Mucosa of rectum (tissue), 2 donors: ENCODE results near the gene COG8.
"Not testable (repeated sequence)": the region's sequence is repeated elsewhere in the genome, so short reads cannot be mapped to it uniquely, and the experiment has no call there.

Experiments used
- H3K27ac ChIP-seq, 2 donors: one replicate each; pipeline ENCODE4 v1.7.0; 2013; ENCODE audit warnings: inconsistent platforms in 2 of 2, low read depth in 2 of 2, low read length in 2 of 2
- H3K27me3 ChIP-seq, 2 donors: one replicate each; pipeline ENCODE4 v1.7.0; 2013; ENCODE audit warnings: low read length in 2 of 2; ENCODE audit not compliant: control insufficient read depth in 2 of 2, insufficient read depth in 2 of 2
- H3K36me3 ChIP-seq, 2 donors: one replicate each; pipeline ENCODE4 v1.7.0; 2013; ENCODE audit warnings: low read length in 2 of 2; ENCODE audit not compliant: control insufficient read depth in 2 of 2, insufficient read depth in 2 of 2
- H3K4me1 ChIP-seq, 2 donors: one replicate each; pipeline ENCODE4 v1.7.0; 2013; ENCODE audit warnings: low read length in 2 of 2, mild to moderate bottlenecking in 1 of 2; ENCODE audit not compliant: control insufficient read depth in 2 of 2, insufficient read depth in 2 of 2
- H3K4me3 ChIP-seq, 2 donors: one replicate each; pipeline ENCODE4 v1.7.0; 2013; ENCODE audit warnings: low read length in 2 of 2
- H3K9ac ChIP-seq, 2 donors: one replicate each; pipeline ENCODE4 v1.7.0; 2013; ENCODE audit warnings: low read length in 2 of 2, low read depth in 1 of 2, mild to moderate bottlenecking in 1 of 2
- H3K9me3 ChIP-seq, 2 donors: one replicate each; pipeline ENCODE4 v1.7.0; 2013; ENCODE audit warnings: low read length in 2 of 2; ENCODE audit not compliant: control insufficient read depth in 2 of 2
- donor health status: healthy.
- donor health status: Normal muscosa, but diverticular disease.

Gene COG8

GRCh38 chr16:69294051-69294450, 45.3 kb downstream of the COG8 start:
- no peak overlapping the region for H3K4me3 ChIP-seq
- no peaks in the 10 kb centered on the region for H3K9me3 ChIP-seq
- no peak overlapping the region for H3K9ac ChIP-seq
- no peaks in the 10 kb centered on the region for H3K4me1 ChIP-seq
- H3K27ac ChIP-seq, result no peak overlapping the region
- H3K27me3 ChIP-seq, result no peaks in the 10 kb centered on the region
- peaks cover 0 to 2% of the 10 kb centered on the region in 2 donors for H3K36me3 ChIP-seq

DNA sequence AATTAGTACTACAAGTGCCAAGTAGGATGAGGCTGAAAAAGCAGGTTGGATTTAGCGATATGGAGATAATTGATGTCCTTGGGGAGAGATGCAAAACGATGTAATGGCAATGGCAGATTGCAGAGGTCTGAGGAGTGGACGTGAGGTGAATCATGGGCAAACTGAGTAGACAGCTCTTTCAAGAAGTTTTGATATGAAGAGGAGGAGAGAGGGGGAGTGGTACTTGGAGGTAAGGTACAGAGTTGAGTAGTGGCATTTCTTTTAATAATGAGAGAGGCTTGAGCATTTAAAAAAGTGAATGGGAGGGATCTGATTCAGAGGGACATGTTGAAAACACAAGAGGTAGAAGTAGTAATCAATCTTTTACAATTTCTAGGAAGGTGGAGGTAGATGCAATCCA, 46.0 kb downstream of the COG8 start:
- Histone ChIP-seq H3K27ac (no peak overlapping the region), H3K36me3 (peaks cover 0 to 2% of the 10 kb centered on the region in 2 donors), H3K4me1 (no peaks in the 10 kb centered on the region), H3K9me3 (no peaks in the 10 kb centered on the region), H3K27me3 (no peaks in the 10 kb centered on the region), H3K9ac (no peak overlapping the region), H3K4me3 (no peak overlapping the region)

- H3K4me1 ChIP-seq, H3K27me3 ChIP-seq, H3K4me3 ChIP-seq, H3K36me3 ChIP-seq, H3K9ac ChIP-seq, H3K27ac ChIP-seq, H3K9me3 ChIP-seq: not testable (repeated sequence)
These were observed 47.7 kb downstream of the COG8 start for GRCh38 chr16:69291657-69292056.

DNA sequence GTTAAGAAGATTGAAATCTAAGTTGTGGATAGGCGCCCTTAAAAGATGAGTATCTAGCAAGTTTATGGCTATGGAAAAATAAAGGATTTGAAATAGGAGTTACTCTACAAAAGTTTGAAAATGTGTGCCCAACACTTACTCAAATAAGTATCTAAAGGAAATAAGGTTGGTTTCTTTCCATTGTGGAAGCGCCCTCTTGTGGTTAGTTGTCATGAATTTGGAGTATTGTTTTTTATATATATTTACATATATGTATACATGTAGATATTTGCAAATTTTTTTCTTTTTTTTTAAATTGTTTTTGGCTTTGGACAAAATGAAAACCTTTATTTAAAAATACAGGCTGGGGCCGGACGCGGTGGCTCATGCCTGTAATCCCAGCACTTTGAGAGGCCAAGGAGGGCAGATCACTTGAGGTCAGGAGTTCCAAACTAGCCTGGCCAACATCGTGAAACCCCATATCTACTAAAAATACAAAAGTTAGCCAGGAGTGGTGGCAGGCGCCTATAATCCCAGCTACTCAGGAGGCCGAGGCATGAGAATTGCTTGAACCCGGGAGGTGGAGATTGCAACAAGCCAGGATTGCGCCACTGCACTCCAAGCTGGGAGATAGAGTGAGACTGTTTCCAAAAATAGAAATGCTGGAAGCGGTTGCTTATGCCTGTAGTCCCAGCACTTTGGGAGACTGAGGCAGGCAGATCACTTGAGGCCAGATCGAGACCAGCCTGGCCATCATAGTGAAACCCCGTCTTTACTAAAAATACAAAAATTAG, 52.2 kb downstream of the COG8 start:
- H3K9me3 ChIP-seq, result no peaks in the 10 kb centered on the region
- peaks cover 2 to 3% of the 10 kb centered on the region in 2 donors for H3K36me3 ChIP-seq
- no peaks in the 10 kb centered on the region for H3K27me3 ChIP-seq
- H3K4me1 ChIP-seq, result no peaks in the 10 kb centered on the region
- no peak overlapping the region for H3K9ac ChIP-seq
- no peak overlapping the region for H3K4me3 ChIP-seq
- H3K27ac ChIP-seq, result no peak overlapping the region

GRCh38 chr16:69285240-69285639, 54.1 kb downstream of the COG8 start:
- Histone ChIP-seq H3K27ac (no peak overlapping the region), H3K27me3 (no peaks in the 10 kb centered on the region), H3K9me3 (no peaks in the 10 kb centered on the region), H3K4me1 (no peaks in the 10 kb centered on the region), H3K36me3 (peaks cover 2 to 3% of the 10 kb centered on the region in 2 donors), H3K9ac (no peak overlapping the region), H3K4me3 (no peak overlapping the region)

GRCh38 chr16:69283851-69284250, 55.5 kb downstream of the COG8 start:
- Histone ChIP-seq H3K4me1 (no peaks in the 10 kb centered on the region), H3K9me3 (no peaks in the 10 kb centered on the region), H3K36me3 (peaks cover 2 to 3% of the 10 kb centered on the region in 2 donors), H3K9ac (no peak overlapping the region), H3K4me3 (no peak overlapping the region), H3K27ac (no peak overlapping the region), H3K27me3 (no peaks in the 10 kb centered on the region)

DNA sequence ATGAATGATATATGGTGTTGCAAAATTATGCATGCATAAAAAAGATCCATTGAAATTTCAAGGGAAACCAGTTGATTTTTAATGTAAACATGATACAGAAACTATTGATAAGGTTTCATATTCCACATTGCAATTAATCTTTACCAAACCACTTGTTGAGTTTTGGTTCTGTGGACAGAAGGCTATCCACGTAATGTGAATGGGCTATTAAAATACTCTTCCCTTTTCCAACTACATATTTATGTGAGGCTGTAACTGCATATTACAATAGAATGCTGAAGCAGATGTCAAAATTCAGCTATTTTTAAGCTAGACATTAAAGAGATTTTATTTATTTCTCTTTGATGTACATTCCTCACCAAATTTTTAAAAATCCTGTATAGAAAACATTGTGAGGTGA, 62.0 kb downstream of the COG8 start:
- Histone ChIP-seq H3K36me3 (no peaks in the 10 kb centered on the region), H3K9ac (no peak overlapping the region), H3K4me3 (no peak overlapping the region), H3K9me3 (no peaks in the 10 kb centered on the region), H3K4me1 (no peaks in the 10 kb centered on the region), H3K27me3 (no peaks in the 10 kb centered on the region), H3K27ac (no peak overlapping the region)
